Measurements from ENCODE around the gene MLXIP.

- TF ChIP-seq EZH2 (IDR thresholded peaks at IDR 0.05): no peak
- no peak for TF ChIP-seq CTCF (IDR thresholded peaks at IDR 0.05)
Measured at GRCh38 chr12:122050706-122051105, 27.9 kb upstream of the MLXIP start.
